DOHH2 (cell line): ENCODE measurements around the gene RANBP10.

Source experiments
- CTCF ChIP-seq: fragments of 200-600 bp; sonication (generic); IDR thresholded peaks from one replicate; pipeline ENCODE4 v1.5.1; 2014; ENCODE audit warnings: antibody characterized with exemption, mild to moderate bottlenecking, low read depth, low read length; ENCODE audit not compliant: poor library complexity, severe bottlenecking
- EZH2phosphoT487 ChIP-seq: fragments of 200-600 bp; sonication (generic); IDR thresholded peaks from 2 replicates; pipeline ENCODE4 v1.6.1; 2017; ENCODE audit warnings: borderline replicate concordance, mild to moderate bottlenecking, antibody characterized with exemption, low read length, moderate library complexity, mixed read lengths

- TF ChIP-seq CTCF (no peak), EZH2phosphoT487 (no peak)
Observed at GRCh38 chr16:67750466-67750865, 55.9 kb downstream of the RANBP10 start.
